Stimulated activated CD8-positive, alpha-beta memory T cell treated with anti-CD3 and anti-CD28 coated beads, Interleukin-15, amount 100 ng/mL, for 24 hours (primary cell): ENCODE results near the gene KRTAP16-1.
"Not testable (repeated sequence)": the region's sequence is repeated elsewhere in the genome, so short reads cannot be mapped to it uniquely, and the experiment has no call there.

ENCODE experiments used
- DNase-seq: peaks from one replicate; pipeline ENCODE4 v3.0.0-alpha.2; 2020; ENCODE audit warnings: low read depth

KRTAP16-1 gene

DNA sequence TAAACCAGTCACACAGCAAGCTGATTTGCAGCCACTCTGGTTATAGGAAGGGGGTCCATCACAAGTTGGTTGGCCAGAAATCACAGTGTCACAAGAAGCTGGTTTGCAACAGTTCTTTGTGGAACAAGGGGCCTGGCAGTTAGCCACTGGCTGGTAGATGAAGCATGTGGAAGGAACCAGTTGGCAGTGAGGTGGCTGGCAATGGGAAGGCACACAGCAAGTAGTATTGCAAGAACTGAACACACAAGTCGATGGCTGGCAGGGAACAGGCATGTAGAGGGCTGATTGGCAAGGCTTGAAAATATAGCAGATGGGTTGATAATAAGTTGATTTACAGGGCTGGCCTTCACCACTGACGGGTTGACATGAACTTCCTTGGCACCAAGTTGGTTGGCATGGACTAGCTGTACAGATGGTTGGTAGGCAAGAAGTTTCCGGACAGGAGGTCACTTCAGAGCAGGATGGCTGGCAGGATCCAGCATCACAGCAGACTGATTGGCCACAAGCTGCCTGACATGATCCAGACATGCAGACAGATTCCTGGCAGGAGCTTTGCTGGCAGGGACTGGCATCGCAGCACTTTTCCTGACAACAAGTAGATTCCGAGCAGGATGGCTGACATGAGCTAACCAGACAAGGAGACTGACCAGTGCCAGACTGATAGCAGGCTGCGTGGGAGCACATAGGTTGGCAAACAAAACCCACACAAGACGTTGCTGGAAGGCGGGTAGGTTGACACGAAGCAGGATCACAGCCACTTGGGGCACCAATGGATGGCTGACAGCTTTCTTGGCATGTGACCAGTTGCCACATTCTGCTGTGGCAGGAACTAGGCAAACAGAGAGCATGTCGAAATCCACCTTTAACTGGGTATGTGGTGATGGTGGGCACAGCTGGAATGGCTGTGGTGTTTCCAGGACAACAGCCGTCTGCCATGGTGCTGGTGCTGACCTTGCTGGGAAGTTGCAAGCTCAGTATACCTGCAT lies 6.9 kb downstream of the KRTAP16-1 start, which contains the start of gene KRTAP29-1:
TSS of gene KRTAP29-1 (minus strand) at position 936 of the 986 bp plus-strand sequence. CDS start at position 936, 0 bp downstream.
- no peak for DNase-seq

DNA sequence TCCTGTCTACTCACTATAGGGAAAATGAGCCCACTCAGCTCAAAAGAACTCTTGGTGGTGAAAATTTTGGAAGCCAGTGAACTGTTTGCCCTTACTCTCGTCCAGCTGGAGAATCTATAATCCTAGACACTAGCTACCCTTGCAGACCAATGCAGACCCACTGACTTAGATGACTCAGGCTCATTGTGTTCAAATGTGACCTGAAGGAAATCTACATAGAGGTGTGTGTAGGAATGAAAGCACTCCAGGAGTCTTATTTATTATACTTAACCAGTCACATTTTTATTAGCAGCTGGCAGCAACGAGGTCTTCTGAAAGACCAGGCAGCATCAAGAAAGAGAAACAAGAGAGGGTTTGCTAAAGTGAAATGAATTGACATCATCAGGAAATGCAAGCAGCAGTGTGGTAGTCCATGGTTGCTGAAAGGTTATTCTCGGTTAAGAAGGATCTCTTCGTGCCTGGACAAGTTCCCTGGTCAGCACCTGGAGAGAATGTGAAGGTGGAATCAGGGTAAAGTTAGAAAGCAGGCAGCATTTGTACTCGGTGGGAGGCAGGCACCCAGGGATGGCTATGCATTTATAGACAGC lies 7.8 kb downstream of the KRTAP16-1 start:
- DNase-seq, result no peak

DNA sequence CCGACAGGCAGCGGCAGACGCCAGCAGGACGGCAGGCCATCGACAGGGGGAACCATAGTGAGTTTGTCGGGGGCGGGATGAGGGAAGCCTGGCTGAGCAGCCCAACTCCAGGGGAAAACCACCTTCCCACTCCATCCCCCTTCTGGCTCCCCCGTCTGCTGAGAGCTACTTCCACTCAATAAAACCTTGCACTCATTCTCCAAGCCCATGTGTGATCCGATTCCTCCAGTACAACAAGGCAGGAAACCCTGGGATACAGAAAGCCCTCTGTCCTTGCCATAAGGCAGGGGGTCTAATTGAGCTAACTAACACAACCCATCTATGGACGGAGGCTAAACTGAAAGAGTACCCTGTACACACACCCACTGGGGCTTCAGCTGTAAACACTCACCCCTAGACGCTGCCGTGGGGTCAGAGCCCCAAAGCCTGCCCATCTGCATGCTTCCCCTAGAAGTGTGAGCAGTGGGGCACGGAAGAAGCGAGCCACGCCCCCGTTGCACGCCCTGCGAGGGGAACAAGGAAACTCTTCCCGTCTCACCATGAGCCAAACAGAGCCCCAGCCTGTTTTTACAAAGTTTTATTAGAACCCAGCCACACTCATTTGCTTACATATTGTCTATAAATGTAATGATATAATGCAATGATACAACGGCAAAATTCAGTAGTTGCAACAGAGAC lies 10.5 kb downstream of the KRTAP16-1 start:
- no peak for DNase-seq

DNA sequence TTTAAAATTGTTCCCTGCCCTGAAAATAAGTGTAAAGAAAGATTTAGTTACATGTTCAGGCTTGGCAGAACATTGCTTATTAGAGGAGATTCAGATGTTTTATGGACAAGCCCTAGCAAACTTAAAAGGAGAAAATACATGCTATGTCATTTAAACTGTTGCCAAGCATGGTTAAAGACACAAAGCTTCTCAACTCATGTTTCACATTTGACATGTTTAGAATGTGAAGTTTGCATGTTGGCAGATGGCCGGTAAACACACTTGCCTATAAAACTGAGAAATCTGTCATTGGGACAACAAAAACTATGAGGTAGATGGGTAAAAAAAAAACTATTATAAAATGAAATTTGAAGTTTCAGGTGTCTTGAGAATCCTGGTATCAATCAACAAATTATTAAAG lies 12.3 kb downstream of the KRTAP16-1 start:
- no peak for DNase-seq

DNA sequence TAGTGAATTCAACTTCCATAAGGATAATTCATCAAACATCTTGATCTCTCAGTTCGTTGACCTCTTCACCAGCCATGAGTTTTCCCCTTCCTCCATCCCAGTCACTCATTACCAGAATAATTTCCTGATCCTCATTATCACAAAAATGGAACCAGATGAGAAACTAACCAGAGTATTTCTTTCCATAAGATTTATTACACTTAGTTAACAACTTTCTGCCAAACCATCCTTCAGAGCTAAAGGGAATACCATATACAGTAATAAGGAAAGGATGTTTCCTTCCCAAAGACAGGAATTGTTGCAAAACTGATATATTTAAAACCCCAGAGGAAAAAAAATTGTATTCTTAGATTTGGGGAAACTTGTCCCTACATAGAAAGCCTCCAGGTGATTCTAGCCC lies 15.1 kb downstream of the KRTAP16-1 start:
- no peak for DNase-seq

DNA sequence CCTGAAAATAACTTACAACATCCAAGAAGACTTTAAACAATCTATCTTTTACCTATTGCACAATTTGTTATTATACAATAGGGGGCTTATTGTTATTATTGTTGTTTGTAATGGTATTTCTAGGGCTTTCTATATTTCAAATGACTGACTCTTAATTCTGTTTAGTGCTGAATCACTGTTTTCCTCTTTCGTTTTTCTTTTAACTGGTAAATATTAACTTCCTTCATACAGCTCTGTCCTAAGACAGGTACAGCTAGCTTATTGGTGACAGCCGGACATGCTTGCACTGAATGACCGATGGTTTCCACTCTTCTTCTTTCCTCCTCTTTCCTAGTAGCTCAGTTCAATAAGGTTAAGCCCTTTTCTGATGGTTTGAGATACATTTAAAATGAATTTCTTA lies 22.1 kb downstream of the KRTAP16-1 start:
- DNase-seq, result no peak

DNA sequence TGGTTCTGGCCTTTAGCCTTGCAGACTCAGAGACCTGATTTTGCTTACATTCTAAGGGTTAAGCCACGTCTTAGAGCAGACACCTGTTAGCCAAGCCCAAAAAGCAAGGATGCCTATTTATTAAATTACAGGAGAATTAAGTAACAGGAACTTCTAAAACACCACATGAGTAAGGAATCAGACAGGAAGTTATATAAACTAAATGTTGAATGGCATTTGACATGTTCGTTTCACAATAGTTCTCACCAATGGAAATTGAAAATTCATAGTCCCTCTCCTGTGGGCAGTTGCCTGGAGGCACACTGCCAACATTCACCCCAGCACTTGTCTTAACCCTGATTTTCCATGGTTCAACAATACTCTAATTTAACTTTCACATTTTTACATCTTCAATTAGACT lies 24.6 kb downstream of the KRTAP16-1 start:
- DNase-seq, result no peak

DNA sequence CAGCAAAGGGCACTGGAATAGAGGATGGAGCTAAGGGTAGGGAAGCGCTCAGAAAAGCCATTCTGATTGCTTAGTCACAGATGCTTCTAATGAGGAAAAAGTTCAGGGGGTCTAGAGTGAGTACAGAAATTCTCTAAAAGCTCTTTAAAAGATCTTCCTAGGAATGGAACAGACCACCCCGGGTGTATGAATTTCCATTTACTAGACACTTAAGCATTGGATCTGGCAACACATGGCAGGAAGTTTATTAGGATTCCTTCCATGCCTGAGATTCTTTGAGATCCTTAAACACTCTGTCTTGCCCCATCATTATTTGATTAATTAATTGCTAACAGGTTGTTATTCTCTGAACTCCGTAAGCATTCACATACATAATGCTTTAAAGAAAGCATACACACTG lies 25.1 kb downstream of the KRTAP16-1 start:
- no peak for DNase-seq

DNA sequence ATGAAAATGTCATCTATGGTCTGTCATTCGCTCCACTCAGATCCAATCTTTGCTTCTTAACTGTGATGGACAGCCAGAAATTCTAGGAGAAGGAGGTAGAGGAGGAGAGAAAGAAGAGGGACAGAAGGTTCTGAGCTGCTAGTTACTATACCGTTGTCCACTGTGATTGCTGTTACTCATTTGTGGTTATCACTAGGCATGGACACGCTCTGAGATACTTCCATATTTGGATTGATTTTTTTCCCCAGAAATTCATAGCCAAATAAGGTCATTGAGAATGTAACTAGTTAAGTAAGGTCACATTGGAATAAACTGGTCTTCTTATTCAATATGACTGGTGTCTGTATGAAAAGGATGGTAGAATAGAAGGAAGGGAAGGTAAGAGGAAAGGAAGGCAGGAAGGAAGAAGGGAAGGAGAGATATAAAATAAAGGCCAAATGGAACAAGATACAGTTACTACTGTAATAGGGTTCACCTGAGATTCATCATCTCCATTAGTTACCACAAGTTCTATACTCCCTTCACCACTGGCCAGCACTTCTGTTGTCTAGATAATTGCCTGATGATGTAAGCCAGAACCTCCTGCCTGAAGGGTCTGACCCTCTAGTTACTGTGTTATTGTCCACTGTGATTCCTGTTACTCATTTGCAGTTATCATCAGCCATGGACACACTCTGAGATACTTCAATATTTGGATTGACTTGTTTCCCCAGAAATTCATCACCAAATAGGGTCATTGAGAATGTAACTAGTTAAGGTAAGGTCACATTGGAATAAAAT lies 30.7 kb downstream of the KRTAP16-1 start:
- DNase-seq, result no peak

DNA sequence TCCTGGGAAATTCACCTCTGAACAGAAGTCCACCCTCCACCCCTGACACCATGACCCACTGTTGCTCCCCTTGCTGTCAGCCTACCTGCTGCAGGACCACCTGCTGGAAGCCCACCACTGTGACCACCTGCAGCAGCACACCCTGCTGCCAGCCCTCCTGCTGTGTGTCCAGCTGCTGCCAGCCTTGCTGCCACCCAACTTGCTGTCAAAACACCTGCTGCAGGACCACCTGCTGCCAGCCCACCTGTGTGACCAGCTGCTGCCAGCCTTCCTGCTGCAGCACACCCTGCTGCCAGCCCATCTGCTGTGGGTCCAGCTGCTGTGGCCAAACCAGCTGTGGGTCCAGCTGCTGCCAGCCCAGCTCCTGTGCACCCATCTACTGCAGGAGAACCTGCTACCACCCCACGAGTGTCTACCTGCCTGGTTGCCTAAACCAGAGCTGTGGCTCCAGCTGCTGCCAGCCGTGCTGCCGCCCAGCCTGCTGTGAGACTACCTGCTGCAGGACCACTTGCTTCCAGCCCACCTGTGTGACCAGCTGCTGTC lies 33.4 kb downstream of the KRTAP16-1 start, which contains the start of gene KRTAP9-7:
TSS of gene KRTAP9-7 (plus strand) at position 51 of the 543 bp plus-strand sequence. CDS start at position 51, 0 bp downstream.
- not testable (repeated sequence) for DNase-seq

DNA sequence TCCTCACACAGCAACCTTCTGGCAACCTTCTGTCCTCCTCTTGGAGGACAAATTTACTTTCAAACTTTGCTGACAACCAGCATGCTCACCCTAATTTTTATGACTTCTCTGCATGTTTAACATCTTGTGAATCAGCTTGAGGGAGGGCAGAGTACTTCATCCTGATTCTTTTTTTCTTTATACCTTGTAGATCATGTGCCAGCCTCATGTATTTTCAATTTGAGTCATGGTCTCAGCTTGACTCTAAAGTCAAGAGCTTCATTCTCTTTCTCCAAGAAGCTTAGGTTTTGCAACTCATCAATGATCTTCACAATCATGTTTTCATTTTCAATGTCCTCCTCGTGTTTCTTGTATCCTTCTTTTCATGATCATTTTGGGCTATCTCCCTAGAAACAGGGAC lies 37.3 kb downstream of the KRTAP16-1 start:
- DNase-seq, result no peak

DNA sequence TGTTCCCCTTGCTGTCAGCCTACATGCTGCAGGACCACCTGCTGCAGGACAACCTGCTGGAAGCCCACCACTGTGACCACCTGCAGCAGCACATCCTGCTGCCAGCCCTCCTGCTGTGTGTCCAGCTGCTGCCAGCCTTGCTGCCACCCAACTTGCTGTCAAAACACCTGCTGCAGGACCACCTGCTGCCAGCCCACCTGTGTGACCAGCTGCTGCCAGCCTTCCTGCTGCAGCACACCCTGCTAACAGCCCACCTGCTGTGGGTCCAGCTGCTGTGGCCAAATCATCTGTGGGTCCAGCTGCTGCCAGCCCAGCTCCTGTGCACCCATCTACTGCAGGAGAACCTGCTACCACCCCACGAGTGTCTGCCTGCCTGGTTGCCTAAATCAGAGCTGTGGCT lies 37.8 kb downstream of the KRTAP16-1 start:
- not testable (repeated sequence) for DNase-seq

DNA sequence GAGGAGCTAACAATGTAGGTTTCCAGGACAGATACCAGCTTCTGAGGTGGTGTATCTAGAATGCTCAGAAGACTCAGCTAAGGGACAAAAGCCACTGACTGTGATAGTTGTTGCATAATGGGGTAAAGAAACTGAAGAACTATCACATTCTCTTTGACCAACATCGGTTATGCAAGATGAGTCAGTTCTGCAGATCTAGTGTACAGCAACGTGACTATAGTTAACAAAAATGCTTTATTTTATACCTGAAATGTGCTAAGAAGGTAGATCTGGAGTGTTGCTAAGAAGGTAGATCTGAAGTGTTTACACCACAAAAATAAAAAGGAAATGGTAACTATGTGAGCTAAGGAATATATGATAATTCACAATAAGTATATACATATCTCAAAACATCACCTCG lies 41.4 kb downstream of the KRTAP16-1 start:
- no peak for DNase-seq

DNA sequence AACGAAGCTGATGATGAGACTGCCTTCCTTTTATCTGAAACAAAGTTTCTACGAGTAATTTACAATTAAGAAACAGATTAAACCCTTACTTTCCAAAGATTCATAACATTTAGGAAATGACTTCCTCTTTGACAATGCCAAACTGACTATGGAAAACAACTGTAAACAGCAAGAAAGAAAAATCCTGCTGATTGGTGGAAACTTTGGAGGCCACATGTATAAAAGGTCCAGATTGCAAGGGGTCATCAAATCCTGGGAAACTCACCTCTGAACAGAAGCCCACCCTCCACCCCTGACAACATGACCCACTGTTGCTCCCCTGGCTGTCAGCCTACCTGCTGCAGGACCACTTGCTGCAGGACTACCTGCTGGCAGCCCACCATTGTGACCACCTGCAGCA lies 44.0 kb downstream of the KRTAP16-1 start, which contains the start of gene KRTAP9-6:
TSS of gene KRTAP9-6 (plus strand) at position 301 of the 400 bp plus-strand sequence. CDS start at position 301, 0 bp downstream.
- no peak for DNase-seq

DNA sequence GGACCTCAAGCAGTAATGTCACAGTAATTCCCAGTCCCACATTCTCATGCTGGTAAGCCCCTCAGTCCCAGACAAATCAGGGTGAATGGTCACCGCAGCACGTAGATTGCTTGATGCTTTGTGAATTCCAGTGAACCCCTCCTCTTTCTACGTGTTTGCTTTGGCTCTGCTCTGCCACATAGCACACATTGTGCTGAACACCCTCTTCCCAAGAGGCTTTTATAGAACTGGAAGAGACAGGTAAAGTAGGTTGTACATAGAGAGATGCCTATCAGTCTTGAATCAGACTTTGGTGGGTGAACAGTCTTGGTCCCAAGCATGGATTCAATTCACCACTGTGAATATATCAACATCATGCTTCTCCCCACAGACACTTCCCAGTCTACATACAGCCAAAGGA lies 44.5 kb downstream of the KRTAP16-1 start:
- DNase-seq, result no peak

DNA sequence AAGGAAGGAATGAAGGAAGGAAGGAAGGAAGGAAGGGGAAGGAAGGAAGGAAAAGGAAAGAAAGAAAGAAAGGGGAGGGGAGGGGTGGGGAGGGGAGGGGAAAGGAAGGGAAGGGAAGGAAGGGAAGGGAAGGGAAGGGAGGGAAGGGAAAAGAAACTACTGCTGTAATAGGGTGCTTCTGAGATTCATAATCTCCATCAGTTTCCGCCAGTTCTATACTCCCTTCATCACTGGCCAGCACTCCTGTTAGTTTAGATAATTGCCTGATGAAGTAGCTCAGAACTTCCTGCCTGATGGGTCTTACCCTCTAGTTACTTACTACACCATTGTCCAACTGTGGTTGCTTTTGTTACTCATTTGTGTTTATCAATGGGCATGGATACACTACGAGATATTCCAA lies 45.9 kb downstream of the KRTAP16-1 start:
- no peak for DNase-seq

DNA sequence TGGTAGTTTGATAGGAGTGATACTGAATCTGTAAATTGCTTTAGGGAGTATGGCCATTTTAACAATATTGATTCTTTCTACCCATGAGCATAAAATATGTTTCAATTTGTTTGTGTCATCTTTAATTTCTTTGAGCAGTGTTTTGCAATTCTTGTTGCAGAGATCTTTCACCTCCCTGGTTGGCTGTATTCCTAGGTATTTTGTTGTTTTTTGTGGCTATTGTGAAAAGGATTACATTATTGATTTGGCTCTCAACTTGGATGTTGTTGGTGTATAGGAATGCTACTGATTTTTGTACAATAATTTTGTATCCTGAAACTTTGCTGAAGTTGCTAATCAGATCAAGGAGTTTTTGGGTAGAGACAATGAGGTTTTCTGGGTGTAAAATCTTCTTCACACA lies 50.7 kb downstream of the KRTAP16-1 start:
- DNase-seq, result no peak
